Upper lobe of right lung (tissue), 1 donor: Measurements from ENCODE around the gene KIFC1. TPM values are rescaled to one million over a fixed set of nuclear protein-coding genes. Genes with fewer than 3 reads are reported as not detected.

Experiments
- ATAC-seq: fragments of 200-7000 bp; cut with Tn5 transposase; one replicate; pipeline ENCODE4 v1.9.1; 2020; ENCODE audit warnings: mild to moderate bottlenecking, moderate library complexity
- DNase-seq: peaks from one replicate; pipeline ENCODE4 v3.0.0-alpha.2; 2020
- H3K27ac ChIP-seq: fragments of 200-600 bp; one replicate; pipeline ENCODE4 v1.8.0; 2022
- H3K27me3 ChIP-seq: fragments of 200-600 bp; one replicate; pipeline ENCODE4 v1.8.0; 2022; ENCODE audit warnings: mild to moderate bottlenecking
- H3K36me3 ChIP-seq: fragments of 200-600 bp; one replicate; pipeline ENCODE4 v1.8.0; 2022
- H3K4me1 ChIP-seq: fragments of 200-600 bp; one replicate; pipeline ENCODE4 v1.8.0; 2022
- H3K4me3 ChIP-seq: fragments of 200-600 bp; one replicate; pipeline ENCODE4 v1.8.0; 2022; ENCODE audit warnings: mild to moderate bottlenecking
- H3K9me3 ChIP-seq: fragments of 200-600 bp; one replicate; pipeline ENCODE4 v1.8.0; 2022
- intact Hi-C: fragments of 100-400 bp; cut with DNase I; formaldehyde crosslinking; loops from one replicate; pipeline ENCODE4 v1.11.0; 2022
- total RNA-seq: library from RNA; stranded (reverse); fragmentation: NEBNext Ultra II Directional; extraction: Animal tissue kit (Norgen Biotek cat#: 25700); gene quantifications from one replicate; pipeline ENCODE4 v1.2.1, GENCODE V29; 2021
- TF ChIP-seq, protein P1 (sequence below): fragments of 200-600 bp; IDR thresholded peaks from one replicate; pipeline ENCODE4 v1.8.0; 2022; ENCODE audit warnings: antibody characterized with exemption
- donor health status: DM: no; HTN: yes; CAD: no; lungs with severe emphysema.

Gene KIFC1
- total RNA-seq, 1 donor from 2014 or later, result 2.3 TPM

DNA sequence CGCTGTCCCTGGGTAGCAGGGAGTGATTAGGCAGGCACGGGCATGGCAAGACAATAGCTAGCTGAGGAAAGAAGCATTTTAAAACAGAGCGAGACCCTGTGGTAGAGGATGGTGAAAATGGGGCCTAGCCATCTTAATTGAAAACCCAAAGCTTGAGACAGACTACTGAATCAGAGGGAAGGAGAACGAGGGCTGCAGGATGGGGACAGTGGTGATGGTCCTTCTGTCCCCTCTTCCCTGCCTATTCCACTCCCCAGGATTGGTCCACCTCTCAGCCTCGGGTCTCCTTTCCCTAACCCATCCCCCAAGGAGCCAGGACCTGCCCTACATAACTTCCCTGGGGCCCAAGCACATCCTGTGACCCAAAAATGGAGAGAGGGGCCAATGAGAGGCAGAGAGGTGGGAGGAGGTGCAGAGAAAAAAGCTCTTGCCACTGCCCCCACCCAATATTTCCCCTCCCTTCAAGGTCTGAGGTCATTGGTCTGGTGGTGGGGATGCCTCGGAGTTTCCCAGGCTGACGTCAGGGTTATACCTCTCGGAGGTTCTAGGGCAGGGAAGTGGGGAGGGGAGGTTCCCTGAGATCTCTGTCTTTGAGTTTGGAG lies 27.2 kb downstream of the KIFC1 start:
- Histone ChIP-seq H3K4me1 (peaks cover 34% of the 10 kb centered on the region), H3K4me3 (peak overlapping the region; percentile 74), H3K36me3 (peaks cover 29% of the 10 kb centered on the region), H3K9me3 (no peaks in the 10 kb centered on the region), H3K27me3 (no peaks in the 10 kb centered on the region), H3K27ac (peak overlapping the region; percentile 93)
- DNase-seq (no peak), ATAC-seq (no peak)
- intact Hi-C loops, result no loop called here
- TF ChIP-seq, protein P1, sequence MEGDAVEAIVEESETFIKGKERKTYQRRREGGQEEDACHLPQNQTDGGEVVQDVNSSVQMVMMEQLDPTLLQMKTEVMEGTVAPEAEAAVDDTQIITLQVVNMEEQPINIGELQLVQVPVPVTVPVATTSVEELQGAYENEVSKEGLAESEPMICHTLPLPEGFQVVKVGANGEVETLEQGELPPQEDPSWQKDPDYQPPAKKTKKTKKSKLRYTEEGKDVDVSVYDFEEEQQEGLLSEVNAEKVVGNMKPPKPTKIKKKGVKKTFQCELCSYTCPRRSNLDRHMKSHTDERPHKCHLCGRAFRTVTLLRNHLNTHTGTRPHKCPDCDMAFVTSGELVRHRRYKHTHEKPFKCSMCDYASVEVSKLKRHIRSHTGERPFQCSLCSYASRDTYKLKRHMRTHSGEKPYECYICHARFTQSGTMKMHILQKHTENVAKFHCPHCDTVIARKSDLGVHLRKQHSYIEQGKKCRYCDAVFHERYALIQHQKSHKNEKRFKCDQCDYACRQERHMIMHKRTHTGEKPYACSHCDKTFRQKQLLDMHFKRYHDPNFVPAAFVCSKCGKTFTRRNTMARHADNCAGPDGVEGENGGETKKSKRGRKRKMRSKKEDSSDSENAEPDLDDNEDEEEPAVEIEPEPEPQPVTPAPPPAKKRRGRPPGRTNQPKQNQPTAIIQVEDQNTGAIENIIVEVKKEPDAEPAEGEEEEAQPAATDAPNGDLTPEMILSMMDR, result no peak

DNA sequence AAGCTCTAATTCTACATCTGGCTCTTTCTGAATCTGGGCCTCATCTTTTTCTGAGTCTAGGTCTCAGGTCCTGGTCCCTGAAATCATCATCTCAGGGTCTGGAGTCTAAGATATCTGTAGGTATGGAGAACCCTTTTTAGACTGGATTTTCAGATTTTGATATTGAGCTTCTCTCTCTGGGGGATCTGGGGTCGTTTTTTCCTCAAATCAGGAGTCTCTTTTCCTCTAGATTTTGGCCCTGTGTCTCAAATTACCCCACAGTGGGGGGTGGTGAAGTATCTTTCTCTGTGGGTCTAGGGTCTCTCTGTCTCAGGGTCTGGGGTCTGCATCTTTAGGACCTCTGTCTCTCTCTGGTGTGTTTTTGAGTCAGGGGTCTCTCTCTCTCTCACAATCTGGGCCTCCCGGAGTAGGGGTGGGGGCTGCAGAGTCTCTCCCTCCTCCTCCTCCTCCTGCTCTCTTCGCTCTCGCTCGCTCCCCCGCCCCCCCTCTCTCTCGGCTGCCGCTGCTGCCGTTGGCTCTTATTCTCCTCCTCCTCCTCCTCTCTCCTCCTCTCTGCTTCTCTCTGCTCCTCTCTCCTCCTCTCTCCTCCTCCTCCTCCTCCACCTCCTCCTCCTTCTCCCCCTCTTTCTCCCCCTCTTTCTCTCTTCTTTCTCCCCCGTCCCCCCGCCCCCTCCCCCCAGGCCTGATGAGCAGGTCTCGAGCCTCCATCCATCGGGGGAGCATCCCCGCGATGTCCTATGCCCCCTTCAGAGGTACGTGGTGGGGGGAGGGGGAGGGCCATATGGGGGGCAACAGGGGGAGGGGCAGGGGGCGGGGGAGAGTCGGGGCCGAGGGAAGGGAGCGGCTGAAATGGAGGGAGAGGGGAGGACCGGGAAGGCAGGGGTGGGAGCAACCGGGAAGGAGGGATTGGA lies 28.2 kb downstream of the KIFC1 start, which contains the start of gene SYNGAP1:
Gene SYNGAP1 (plus strand): TSS at position 486 of the 911 bp plus-strand sequence. CDS start 200 bp downstream, at position 686.
- no peaks in the 10 kb centered on the region for H3K27me3 ChIP-seq
- H3K4me1 ChIP-seq, result peaks cover 41% of the 10 kb centered on the region
- intact Hi-C loops, result no loop called here
- H3K4me3 ChIP-seq, result peak within 1 kb of the TSS; percentile 74
- TF ChIP-seq, protein P1, result no peak
- DNase-seq (no peak), ATAC-seq (no peak)
- H3K27ac ChIP-seq, result peak within 1 kb of the TSS; percentile 93
- H3K36me3 ChIP-seq, result peaks cover 18% of the 10 kb centered on the region
- H3K9me3 ChIP-seq, result no peaks in the 10 kb centered on the region

DNA sequence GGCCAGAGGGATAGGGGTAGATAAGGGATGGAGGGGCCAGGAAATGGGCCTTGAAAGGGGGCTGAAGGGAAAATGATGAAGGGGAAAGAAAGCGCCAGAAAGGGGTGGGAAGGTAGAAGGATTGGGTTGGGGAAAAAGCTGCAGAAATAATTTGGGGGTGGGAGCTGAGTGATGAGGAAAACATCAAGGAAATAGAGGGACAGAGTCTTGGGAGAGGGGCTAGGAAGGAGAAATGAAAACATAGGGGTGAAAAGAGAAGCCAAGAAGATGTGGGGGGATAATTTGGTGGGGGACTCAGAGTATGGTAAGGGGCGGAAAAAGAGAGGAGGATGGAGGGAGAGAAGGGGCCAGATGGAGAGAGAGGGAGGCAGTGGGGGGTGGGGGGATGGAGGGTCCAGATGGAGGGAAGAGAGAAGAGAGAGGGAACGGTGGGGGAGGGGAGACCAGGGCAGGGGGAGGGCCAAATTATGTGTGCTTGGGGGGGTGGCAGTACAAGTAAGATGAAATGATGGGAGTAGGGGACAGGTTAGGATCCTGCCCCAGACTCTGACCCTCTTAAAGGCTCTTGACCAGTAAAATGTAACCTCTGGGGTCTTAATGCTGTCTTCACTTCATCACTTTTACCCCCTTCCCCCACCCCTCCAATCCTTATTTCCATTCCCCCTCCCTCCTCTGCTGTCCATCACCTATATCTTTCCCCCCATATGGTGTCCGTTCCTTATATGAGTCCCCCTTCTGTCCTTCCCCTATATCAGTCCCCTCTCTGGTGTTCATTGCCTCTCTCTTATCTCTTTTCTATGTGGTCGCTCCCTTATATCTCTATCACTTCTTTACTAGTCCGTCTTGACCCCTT lies 29.1 kb downstream of the KIFC1 start:
- DNase-seq, result no peak
- no peaks in the 10 kb centered on the region for H3K27me3 ChIP-seq
- intact Hi-C loops, result no loop called here
- TF ChIP-seq, protein P1, result no peak
- H3K9me3 ChIP-seq, result no peaks in the 10 kb centered on the region
- H3K36me3 ChIP-seq, result peaks cover 9% of the 10 kb centered on the region
- ATAC-seq, result no peak
- peak overlapping the region; percentile 16 for H3K4me3 ChIP-seq
- peaks cover 41% of the 10 kb centered on the region for H3K4me1 ChIP-seq
- H3K27ac ChIP-seq, result no peak overlapping the region

DNA sequence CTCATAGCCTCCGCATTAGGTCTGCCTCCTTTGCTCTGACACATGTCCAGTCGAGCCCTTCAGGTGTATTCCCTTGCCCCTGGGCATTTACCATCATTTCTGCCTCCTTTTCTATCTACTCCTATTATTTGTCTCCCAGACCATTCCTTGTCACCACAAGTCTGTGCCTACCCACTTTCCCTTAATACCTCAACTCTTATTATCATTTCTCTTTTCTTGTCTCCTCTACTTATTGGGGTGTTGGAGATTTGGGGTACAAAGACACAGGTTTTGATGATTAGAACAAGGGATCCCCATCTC lies 29.7 kb downstream of the KIFC1 start:
- TF ChIP-seq, protein P1, result no peak
- H3K9me3 ChIP-seq, result no peaks in the 10 kb centered on the region
- DNase-seq (no peak), ATAC-seq (no peak)
- intact Hi-C loops, result no loop called here
- peaks cover 35% of the 10 kb centered on the region for H3K4me1 ChIP-seq
- no peaks in the 10 kb centered on the region for H3K27me3 ChIP-seq
- no peak overlapping the region for H3K4me3 ChIP-seq
- peaks cover 4% of the 10 kb centered on the region for H3K36me3 ChIP-seq
- no peak overlapping the region for H3K27ac ChIP-seq

DNA sequence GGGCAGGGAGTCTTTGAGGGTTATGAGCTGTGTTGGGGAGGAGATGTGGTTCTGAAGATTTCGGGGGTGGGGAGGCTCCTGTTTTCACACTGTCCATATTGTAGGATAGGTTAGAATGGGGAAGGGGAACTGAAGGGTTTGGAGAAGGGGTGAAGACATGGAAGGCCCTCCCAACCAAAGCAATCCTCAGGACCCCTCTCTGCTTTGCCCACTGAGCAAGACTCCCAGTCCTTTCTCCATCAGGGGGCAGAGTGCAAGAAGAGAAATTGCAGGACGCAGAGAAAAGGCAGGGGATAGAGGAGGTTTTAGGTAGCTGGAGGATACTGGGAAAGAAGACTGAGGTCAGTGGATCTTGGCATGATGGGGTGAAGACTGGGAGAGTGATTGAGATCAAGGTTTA lies 32.2 kb downstream of the KIFC1 start:
- DNase-seq (no peak), ATAC-seq (no peak)
- intact Hi-C loops, result no loop called here
- no peak overlapping the region for H3K4me3 ChIP-seq
- TF ChIP-seq, protein P1, result no peak
- peaks cover 37% of the 10 kb centered on the region for H3K4me1 ChIP-seq
- H3K9me3 ChIP-seq, result no peaks in the 10 kb centered on the region
- H3K27ac ChIP-seq, result no peak overlapping the region
- no peaks in the 10 kb centered on the region for H3K36me3 ChIP-seq
- no peaks in the 10 kb centered on the region for H3K27me3 ChIP-seq
